Ammon's horn (tissue), 1 donor: ENCODE measurements around the gene LRPAP1.

Experiments
- DNase-seq: peaks from one replicate; pipeline ENCODE4 v3.0.0-alpha.2; 2016; ENCODE audit warnings: low spot score

Gene LRPAP1

GRCh38 chr4:3485886-3486540 is 46.2 kb downstream of the LRPAP1 start:
- DNase-seq: no peak

GRCh38 chr4:3485011-3485791 is 47.0 kb downstream of the LRPAP1 start:
- DNase-seq: no peak

- no peak for DNase-seq
Observed at GRCh38 chr4:3484057-3484973, 47.9 kb downstream of the LRPAP1 start.

- DNase-seq: peak; percentile 34
Observed at GRCh38 chr4:3483471-3483921, 48.7 kb downstream of the LRPAP1 start.

GRCh38 chr4:3482707-3483106 is 49.5 kb downstream of the LRPAP1 start:
- no peak for DNase-seq

GRCh38 chr4:3481783-3482393 is 50.3 kb downstream of the LRPAP1 start:
- DNase-seq: no peak

- no peak for DNase-seq
Observed at GRCh38 chr4:3481113-3481531, 51.1 kb downstream of the LRPAP1 start.

GRCh38 chr4:3480528-3481112 is 51.6 kb downstream of the LRPAP1 start:
- DNase-seq: peak; percentile 47

- DNase-seq: no peak
Observed at GRCh38 chr4:3479358-3480101, 52.7 kb downstream of the LRPAP1 start.

- no peak for DNase-seq
Observed at GRCh38 chr4:3478446-3479357, 53.5 kb downstream of the LRPAP1 start.

GRCh38 chr4:3477750-3478430 is 54.3 kb downstream of the LRPAP1 start:
- no peak for DNase-seq

GRCh38 chr4:3476936-3477749 is 55.1 kb downstream of the LRPAP1 start:
- no peak for DNase-seq

GRCh38 chr4:3476341-3476747 is 55.9 kb downstream of the LRPAP1 start:
- no peak for DNase-seq

GRCh38 chr4:3475713-3476260 is 56.4 kb downstream of the LRPAP1 start:
- DNase-seq: no peak

GRCh38 chr4:3475041-3475712 is 57.0 kb downstream of the LRPAP1 start:
- DNase-seq: no peak

- DNase-seq: no peak
Observed at GRCh38 chr4:3473996-3474765, 58.0 kb downstream of the LRPAP1 start.
